Amygdala (tissue), 56 donors: ENCODE data around the gene CIROP.

Experiments used
- DNase-seq, 56 donors: peaks; one replicate each; lab custom pipeline; 2025; lab: John Stamatoyannopoulos, UW

The CIROP gene

DNA sequence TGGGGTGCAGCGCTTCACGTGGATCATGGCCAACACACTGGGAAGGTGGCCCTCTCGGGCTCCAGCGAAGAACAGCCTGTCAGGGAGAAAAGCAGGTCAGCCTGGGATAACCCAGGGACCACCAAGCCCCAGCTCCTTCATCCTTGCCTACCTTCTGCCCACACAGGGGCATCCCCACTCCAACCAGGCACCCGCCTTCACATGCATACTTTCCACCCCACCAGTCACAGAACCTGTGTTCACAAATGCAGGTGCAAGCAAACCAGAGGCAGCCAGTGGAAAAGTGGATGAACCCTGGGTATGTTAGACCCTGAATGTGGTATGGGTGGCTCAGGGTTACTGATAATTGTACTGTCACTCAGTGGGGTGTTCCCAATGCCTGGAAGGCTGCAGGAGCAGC lies 26.7 kb upstream of the CIROP start:
- no peak for DNase-seq

DNA sequence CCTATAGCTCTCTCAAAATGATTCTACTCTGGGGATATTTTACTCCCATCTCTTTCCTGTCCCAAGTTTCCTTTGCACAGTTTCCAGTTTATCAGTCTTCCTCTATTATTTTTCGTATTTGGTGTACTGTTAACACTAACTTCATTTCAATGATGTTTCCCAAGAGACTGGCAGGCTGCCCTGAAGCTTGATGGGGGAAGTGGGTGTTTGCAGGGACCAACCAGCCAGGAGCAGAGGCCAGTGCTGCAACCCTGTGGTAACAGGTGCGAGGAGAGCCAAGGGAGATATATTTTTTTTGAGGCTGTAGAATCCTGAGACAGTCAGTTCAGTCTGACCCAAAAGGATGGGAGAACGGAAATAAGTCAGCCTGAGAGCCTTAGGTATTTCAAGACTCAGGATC lies 26.1 kb upstream of the CIROP start:
- peak in 1 of 56 donors; percentile 15 for DNase-seq

GRCh38 chr14:23129759-23130316 lies 25.0 kb upstream of the CIROP start:
- DNase-seq, result no peak

DNA sequence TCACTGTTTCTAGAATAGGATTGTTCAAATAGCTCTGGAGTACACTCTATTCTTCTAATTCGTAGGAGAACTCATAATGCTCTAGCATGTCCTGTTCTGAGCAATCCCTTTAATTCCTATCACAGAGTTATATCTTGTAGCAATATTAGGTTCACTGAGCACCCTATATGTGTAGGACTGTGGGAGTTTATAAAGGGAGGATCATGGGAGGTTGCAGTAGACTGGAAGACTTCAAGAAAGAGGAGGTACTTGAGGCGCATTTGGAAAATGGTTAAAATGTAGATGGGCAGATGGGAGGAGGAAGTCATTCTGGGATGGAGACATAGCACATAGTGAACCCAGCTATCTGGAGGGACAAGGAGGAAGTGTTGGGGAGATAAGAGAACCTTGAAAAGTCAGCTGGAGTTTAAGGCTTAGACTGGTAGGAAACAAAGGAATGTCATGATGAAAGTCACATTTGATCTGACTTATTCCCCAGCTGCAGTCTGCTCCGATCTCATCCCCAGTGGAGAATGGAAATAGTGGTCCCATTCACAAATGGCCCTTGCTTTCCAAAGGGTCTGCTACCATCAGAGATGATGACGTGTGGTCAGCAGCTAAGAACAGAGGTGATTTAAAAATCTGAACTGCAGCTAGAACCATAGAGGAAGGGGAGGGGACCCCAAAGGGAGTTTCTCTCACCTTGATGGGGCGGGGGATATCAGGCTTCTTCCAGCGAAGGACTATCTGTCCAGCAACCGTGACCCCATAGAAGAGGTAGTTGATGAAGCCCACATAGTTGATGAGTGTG lies 24.4 kb upstream of the CIROP start:
- no peak for DNase-seq

- DNase-seq, result no peak
These were observed 23.1 kb upstream of the CIROP start for GRCh38 chr14:23127861-23128260.

DNA sequence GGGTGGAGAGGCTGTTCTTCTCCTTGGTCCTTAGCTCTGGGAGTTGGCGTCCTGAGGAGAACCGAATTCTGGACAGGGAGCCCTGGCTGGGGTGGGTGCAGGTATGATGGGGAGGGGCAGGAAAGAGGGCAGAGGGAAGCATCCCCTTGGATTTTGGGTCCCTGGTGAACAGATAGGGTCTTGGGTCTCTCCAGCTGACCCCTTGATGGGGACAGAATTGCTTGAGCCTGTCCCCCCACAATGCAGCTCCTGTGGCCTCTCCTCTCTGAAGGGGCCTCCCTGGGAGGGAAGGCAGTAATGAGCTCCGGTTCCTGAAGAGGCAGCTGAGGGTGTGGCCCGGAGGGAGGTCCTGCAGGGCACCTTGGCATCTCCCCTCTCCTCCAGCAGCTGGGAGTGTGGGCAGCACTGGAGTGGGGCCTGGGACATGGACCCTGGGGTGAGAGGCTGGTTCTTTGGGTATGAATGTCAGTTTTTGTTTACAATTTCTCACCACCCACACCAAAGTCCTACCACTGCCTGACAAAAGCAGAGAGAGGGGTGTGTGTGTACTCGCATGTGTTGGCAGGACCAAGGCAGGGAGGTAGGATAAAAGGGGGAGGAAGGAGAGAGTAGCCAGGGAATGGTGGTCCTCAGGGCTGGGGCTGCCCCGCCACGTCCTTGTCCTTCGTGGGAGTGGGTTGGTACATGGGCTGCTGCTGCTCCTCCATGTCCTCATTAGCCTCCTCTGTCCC lies 21.9 kb upstream of the CIROP start:
- DNase-seq, result no peak

DNA sequence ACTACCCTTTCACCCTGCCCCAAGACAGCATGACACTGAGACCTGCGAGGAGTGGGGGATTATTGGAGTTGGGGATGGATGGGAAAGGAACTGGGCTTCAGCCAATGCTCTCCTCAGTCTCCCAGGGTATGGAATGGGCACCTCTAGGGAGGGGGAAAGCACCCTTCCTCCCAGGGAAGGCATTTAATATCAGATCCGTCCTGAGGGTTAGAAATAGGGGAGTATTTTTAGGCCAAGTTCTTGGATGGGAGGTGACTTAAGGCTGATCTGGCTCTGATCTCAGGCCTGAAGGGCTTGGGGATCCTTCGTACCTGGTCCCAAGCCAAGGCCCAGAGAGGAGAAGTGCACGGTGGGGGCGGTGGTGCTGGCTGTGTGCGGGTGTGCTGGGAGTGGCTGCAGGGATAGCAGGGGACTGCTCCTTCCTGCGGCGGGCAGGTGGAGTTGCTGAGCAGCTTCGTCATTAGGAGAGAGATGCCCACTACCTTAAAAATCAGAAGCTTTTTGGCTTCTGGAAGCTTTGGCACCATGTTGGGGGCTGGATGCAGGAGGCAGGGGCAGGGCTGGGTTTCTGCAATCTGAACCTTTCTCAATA lies 21.2 kb upstream of the CIROP start:
- DNase-seq, result no peak

- DNase-seq, result no peak
These were observed 20.2 kb upstream of the CIROP start for GRCh38 chr14:23125011-23125410.

DNA sequence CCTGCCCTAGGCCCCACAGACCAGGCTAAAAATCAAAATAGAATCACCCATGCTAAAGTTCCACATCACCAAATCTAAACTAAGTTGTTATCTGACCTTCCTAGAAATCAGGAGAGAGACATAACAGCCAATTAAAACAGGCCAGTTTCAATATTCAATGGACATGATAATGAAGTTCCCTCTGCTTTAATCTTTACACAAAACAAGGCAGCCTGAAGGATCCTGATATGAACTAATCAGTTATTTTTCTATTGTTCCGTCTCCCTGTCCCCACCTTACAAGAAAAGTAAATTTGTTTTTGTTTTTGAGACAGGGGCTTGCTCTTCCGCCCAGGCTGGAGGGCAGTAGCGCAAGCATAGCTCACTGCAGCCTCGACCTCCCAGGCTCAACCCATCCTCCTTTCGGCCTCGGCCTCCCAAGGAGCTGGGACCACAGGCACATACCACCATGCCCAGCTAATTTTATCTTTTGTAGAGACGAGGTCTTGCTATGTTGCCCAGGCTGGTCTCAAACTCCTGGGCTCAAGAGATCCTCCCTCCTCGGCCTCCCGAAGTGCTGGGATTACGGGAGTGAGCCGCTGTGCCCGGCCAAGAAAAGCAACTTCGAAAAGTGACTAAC lies 19.7 kb upstream of the CIROP start:
- DNase-seq, result no peak

DNA sequence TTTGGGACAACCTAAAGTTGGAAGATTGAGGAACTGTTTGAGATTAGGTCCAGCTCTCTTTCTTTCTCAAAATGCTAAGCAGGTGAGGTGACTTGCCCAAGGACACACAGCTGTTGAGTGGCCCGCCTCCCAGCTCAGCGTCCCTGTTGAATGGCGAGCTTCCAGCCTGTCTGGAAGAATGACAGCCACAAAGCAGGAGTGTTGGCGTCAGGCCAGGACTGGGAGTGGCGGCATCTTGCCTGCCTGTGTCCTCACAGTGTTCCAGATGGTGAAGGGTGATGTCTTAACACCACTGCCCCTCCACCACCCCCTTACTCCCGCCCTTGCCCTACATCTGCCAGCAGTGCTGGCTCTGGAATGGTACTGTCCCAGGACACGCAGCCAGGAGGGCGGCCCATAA lies 18.6 kb upstream of the CIROP start:
- peak in 4 of 56 donors; percentile 7 to 75 (median 14) for DNase-seq

DNA sequence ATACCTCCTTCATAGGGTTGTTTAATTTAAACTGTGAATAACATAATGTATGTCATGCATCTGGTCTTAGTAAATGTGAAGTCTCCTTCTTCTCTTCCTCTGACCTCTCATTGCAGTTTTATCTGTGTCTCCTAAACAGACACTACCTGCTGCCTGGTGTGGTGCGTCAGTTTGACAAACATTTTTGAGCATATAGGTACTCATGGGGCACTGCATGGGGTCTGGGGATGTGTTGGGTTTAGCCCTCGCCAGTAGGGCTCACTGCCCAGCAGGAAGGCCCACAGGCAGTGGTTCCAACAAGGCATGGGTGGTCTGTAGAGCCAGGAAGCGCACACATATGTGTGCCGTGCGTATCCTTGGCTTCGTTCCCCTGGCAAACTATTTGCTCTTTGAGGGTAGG lies 17.3 kb upstream of the CIROP start:
- no peak for DNase-seq

DNA sequence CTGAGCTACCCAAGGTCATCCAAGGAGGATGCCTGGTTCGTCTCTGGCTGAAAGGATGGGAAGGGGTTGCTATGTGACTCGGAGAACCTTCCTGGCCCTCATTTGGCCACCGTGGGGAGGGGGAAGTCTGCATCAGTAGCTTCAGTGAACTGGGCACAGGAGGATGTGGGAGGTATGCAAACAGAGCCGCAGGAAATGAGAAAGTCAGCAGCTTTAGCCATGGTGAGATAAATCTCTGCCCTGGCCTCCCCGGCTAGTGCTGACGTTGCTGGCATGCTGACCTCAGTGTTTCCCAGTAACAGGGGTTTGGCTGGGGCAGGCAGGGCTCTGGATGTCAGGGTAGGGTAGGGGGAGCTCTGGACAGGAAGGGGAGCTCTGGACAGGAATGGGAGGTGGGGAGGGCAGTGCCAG lies 16.6 kb upstream of the CIROP start:
- peak in 1 of 56 donors; percentile 11 for DNase-seq

GRCh38 chr14:23120541-23121251 lies 15.9 kb upstream of the CIROP start:
- peak in 55 of 56 donors; percentile 18 to 93 (median 76) for DNase-seq

GRCh38 chr14:23119363-23120327 lies 14.9 kb upstream of the CIROP start:
- peak in 1 of 56 donors; percentile 11 for DNase-seq

- DNase-seq, result no peak
These were observed 13.9 kb upstream of the CIROP start, which contains the start of gene CEBPE for GRCh38 chr14:23118506-23119362. Gene CEBPE (minus strand): TSS chr14:23119255. CDS start chr14:23119091, 164 bp downstream.

GRCh38 chr14:23117371-23118020 lies 12.7 kb upstream of the CIROP start:
- DNase-seq, result no peak

DNA sequence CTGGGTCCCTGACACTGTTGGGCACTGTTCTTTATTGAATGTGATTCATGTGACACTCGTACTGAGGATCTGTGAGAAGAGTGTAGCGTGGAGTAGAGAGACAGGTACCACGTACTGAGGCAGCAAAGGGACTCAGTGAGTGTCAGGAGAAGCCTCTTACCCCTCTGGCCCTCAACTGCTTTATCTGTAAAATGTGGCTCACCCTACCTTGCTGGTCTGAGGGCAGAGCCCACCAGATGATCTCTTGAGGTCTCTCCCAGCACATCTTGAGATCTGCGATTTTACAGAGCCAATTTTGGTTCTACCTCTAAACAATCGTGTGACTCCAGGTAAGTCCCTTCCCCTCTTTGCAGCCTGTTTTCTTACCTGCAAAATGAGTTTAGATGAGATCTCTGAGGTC lies 11.1 kb upstream of the CIROP start:
- no peak for DNase-seq
